IMR-90 (cell line): ENCODE data around the gene PIAS1.

Experiments
- CEBPB ChIP-seq: IDR thresholded peaks from 2 replicates; pipeline ENCODE4 v1.6.1; 2012; ENCODE audit warnings: low read depth, low read length, improper control_type of control experiment
- CHD1 ChIP-seq: IDR thresholded peaks from 2 replicates; pipeline ENCODE4 v1.6.1; 2012; ENCODE audit warnings: low read depth, low read length, improper control_type of control experiment
- MAFK ChIP-seq: IDR thresholded peaks from 2 replicates; pipeline ENCODE4 v1.6.1; 2012; ENCODE audit warnings: low read depth, low read length, improper control_type of control experiment
- MAZ ChIP-seq: IDR thresholded peaks from 2 replicates; pipeline ENCODE4 v1.6.1; 2012; ENCODE audit warnings: low read depth, mild to moderate bottlenecking, low read length, improper control_type of control experiment, moderate library complexity, borderline replicate concordance
- NFE2L2 ChIP-seq: fragments of 150-350 bp; IDR thresholded peaks from 2 replicates; pipeline ENCODE4 v1.6.1; 2016; ENCODE audit warnings: low read depth, mild to moderate bottlenecking, low read length
- POLR2A ChIP-seq: IDR thresholded peaks from 2 replicates; pipeline ENCODE4 v1.6.1; 2012; ENCODE audit warnings: mild to moderate bottlenecking, low read depth, low read length
- RAD21 ChIP-seq: IDR thresholded peaks from 2 replicates; pipeline ENCODE4 v1.6.1; 2012; ENCODE audit warnings: low read length, improper control_type of control experiment
- RCOR1 ChIP-seq: IDR thresholded peaks from 2 replicates; pipeline ENCODE4 v1.6.1; 2012; ENCODE audit warnings: mild to moderate bottlenecking, low read length, improper control_type of control experiment; ENCODE audit not compliant: insufficient replicate concordance
- SMC3 ChIP-seq: fragments of 150-350 bp; IDR thresholded peaks from 2 replicates; pipeline ENCODE4 v1.6.1; 2016; ENCODE audit warnings: low read depth, mild to moderate bottlenecking, antibody characterized with exemption, low read length, moderate library complexity
- USF2 ChIP-seq: fragments of 150-350 bp; IDR thresholded peaks from 2 replicates; pipeline ENCODE4 v1.6.1; 2017; ENCODE audit warnings: mild to moderate bottlenecking, antibody characterized with exemption, low read length, low read depth
- TF ChIP-seq, protein P1 (sequence below): conservative IDR thresholded peaks from 2 replicates; pipeline ENCODE4 v1.5.1; 2012; ENCODE audit warnings: mild to moderate bottlenecking, low read depth, low read length, improper control_type of control experiment

DNA sequence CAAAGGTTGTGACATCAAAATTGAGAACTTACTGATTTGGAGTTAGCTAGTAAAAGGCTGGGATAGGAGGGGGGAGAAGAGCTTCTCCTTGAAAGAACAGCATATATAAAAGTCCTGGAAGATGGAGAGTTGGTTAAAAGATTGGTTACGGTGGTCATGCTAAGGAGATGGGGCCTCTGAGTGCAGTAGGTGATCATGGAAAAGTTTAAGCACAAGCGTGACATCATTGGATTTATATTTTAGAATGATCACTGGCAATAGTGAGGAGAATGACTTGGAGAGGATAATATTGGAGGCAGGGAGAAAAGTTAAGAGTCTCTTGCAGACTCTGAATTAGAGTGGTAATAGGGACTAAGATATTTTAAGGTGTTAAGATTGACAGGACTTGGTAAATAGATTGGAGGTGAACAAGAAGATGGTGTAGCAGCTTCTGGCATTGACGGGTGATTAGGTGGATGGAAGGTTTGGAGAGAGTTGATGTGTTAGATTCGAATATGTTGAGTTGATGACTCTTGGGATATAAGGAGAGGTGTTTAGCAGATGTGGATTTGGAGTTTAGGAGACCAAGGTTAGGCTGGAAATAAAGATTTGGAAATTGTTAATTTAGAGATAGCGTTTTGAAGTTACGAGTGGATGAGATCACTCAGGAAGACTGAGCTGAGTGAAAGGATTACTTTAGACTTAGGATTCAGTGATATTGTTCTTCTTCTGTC, 19.6 kb downstream of the PIAS1 start:
- TF ChIP-seq RAD21 (no peak), SMC3 (no peak), MAZ (no peak), USF2 (no peak), POLR2A (no peak), CHD1 (no peak), MAFK (no peak), RCOR1 (no peak), NFE2L2 (no peak), CEBPB (no peak)
- TF ChIP-seq, protein P1, sequence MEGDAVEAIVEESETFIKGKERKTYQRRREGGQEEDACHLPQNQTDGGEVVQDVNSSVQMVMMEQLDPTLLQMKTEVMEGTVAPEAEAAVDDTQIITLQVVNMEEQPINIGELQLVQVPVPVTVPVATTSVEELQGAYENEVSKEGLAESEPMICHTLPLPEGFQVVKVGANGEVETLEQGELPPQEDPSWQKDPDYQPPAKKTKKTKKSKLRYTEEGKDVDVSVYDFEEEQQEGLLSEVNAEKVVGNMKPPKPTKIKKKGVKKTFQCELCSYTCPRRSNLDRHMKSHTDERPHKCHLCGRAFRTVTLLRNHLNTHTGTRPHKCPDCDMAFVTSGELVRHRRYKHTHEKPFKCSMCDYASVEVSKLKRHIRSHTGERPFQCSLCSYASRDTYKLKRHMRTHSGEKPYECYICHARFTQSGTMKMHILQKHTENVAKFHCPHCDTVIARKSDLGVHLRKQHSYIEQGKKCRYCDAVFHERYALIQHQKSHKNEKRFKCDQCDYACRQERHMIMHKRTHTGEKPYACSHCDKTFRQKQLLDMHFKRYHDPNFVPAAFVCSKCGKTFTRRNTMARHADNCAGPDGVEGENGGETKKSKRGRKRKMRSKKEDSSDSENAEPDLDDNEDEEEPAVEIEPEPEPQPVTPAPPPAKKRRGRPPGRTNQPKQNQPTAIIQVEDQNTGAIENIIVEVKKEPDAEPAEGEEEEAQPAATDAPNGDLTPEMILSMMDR = no peak
